ENCODE measurements around the gene BCAT1.
A peak's percentile ranks its signal among the peaks of the same experiment; 100 is the strongest.

Gene BCAT1

DNA sequence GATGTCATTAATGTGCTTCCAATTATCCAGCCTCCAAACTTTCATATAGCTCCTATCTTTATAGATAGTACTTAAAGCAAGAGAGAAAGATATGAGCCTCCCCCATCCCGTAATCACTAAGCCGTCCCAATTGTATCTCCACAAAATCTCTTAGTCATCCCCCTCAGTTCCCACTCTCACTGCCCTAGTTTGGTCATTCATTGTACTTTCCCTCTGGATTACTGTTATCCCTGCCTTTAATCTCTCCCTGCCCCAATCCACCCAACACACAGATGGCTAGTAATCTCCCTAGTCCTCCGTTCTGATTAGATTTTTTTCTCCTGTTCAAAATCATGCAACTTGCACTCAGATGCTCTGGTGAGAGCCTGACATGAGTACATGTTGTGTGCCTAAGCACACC, 5.4 kb upstream of the BCAT1 start:
- no peak for TF ChIP-seq CTCF (IDR thresholded peaks at IDR 0.05; ENCODE audit: low read depth, low read length, poor library complexity, severe bottlenecking)
- TF ChIP-seq EZH2phosphoT487 (IDR thresholded peaks at IDR 0.05; ENCODE audit: borderline replicate concordance, low read length) = no peak
- no peaks in the 10 kb centered on the region for H3K9me2 ChIP-seq (replicated peaks; ENCODE audit: control insufficient read depth, low read length)
- H3K27ac ChIP-seq (ENCODE audit: low read depth, low read length) = no peak overlapping the region
- H3K36me3 ChIP-seq (ENCODE audit: control insufficient read depth, low read length) = no peaks in the 10 kb centered on the region
- H3K9me3 ChIP-seq (ENCODE audit: control insufficient read depth, insufficient read depth, low read length) = no peaks in the 10 kb centered on the region
- peaks cover 5% of the 10 kb centered on the region for H3K79me2 ChIP-seq (ENCODE audit: control insufficient read depth, low read length)
- no peak overlapping the region for H3K4me3 ChIP-seq (ENCODE audit: low read length)
- H3K27me3 ChIP-seq (ENCODE audit: control insufficient read depth, low read length) = no peaks in the 10 kb centered on the region
- no peak overlapping the region for H3K4me2 ChIP-seq (ENCODE audit: low read length)
- peaks cover 20% of the 10 kb centered on the region for H3F3A ChIP-seq (ENCODE audit: control insufficient read depth, insufficient read depth)
- no peaks in the 10 kb centered on the region for H4K20me1 ChIP-seq (ENCODE audit: control insufficient read depth, insufficient read depth, low read depth, low read length)
- H3K4me1 ChIP-seq (ENCODE audit: control insufficient read depth, low read length) = peaks cover 39% of the 10 kb centered on the region

- H3K36me3 ChIP-seq (ENCODE audit: control insufficient read depth, low read length) = peaks cover 15% of the 10 kb centered on the region
- peak overlapping the region; percentile 81 for H3K27ac ChIP-seq (ENCODE audit: low read depth, low read length)
- H3K9me3 ChIP-seq (ENCODE audit: control insufficient read depth, insufficient read depth, low read length) = no peaks in the 10 kb centered on the region
- no peak for TF ChIP-seq EZH2phosphoT487 (IDR thresholded peaks at IDR 0.05; ENCODE audit: borderline replicate concordance, low read length)
- no peak for TF ChIP-seq CTCF (IDR thresholded peaks at IDR 0.05; ENCODE audit: low read depth, low read length, poor library complexity, severe bottlenecking)
- peaks cover 41% of the 10 kb centered on the region for H3K4me1 ChIP-seq (ENCODE audit: control insufficient read depth, low read length)
- peaks cover 24% of the 10 kb centered on the region for H3K79me2 ChIP-seq (ENCODE audit: control insufficient read depth, low read length)
- H3F3A ChIP-seq (ENCODE audit: control insufficient read depth, insufficient read depth) = peaks cover 23% of the 10 kb centered on the region
- H3K9me2 ChIP-seq (replicated peaks; ENCODE audit: control insufficient read depth, low read length) = no peaks in the 10 kb centered on the region
- peak overlapping the region; percentile 89 for H3K4me2 ChIP-seq (ENCODE audit: low read length)
- no peaks in the 10 kb centered on the region for H4K20me1 ChIP-seq (ENCODE audit: control insufficient read depth, insufficient read depth, low read depth, low read length)
- H3K4me3 ChIP-seq (ENCODE audit: low read length) = peak overlapping the region; percentile 74
- no peaks in the 10 kb centered on the region; the same call in 1 of the 2 replicates for H3K27me3 ChIP-seq (ENCODE audit: control insufficient read depth, low read length)
Observed at GRCh38 chr12:24952389-24952788, 3.5 kb upstream of the BCAT1 start.

DNA sequence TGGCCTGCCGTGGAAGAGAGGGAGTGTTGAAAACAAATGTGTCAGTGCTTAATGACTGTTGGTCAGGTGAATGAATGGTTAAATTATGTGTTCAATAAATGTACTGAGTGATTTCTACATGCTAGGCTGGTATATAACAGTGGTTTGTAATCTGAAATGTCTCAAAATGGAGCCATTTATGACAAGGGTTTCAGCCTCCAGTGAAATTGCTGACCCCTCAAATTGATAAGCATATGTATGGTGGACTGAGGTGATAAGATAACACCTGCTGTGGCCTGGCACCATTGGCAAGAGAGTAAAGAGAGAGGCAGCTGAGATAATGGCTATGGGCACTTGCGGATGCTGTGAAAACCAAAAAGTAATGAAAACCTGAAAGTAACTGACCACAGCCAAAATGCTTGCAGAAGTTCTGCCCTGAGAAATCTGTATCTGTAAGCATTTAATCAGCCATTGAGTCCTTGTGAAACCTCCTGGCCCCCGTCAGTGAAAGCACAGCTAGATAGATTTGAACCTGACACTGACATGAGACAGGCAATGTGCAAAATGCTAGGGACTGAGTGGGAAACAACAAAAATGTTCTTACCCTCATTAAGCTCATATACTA, 1.4 kb upstream of the BCAT1 start:
- TF ChIP-seq EZH2phosphoT487 (IDR thresholded peaks at IDR 0.05; ENCODE audit: borderline replicate concordance, low read length) (no peak), CTCF (IDR thresholded peaks at IDR 0.05; ENCODE audit: low read depth, low read length, poor library complexity, severe bottlenecking) (no peak)
- peaks cover 25% of the 10 kb centered on the region for H3F3A ChIP-seq (ENCODE audit: control insufficient read depth, insufficient read depth)
- H3K9me2 ChIP-seq (replicated peaks; ENCODE audit: control insufficient read depth, low read length) = no peaks in the 10 kb centered on the region

More for the DNA sequence above, 1.4 kb upstream of the BCAT1 start:
- H3K4me2 ChIP-seq (ENCODE audit: low read length) = peak overlapping the region; percentile 89
- peak overlapping the region; percentile 98 for H3K4me3 ChIP-seq (ENCODE audit: low read length)
- no peaks in the 10 kb centered on the region for H3K9me3 ChIP-seq (ENCODE audit: control insufficient read depth, insufficient read depth, low read length)
- peaks cover 44% of the 10 kb centered on the region for H3K79me2 ChIP-seq (ENCODE audit: control insufficient read depth, low read length)
- H3K4me1 ChIP-seq (ENCODE audit: control insufficient read depth, low read length) = peaks cover 54% of the 10 kb centered on the region
- H4K20me1 ChIP-seq (ENCODE audit: control insufficient read depth, insufficient read depth, low read depth, low read length) = no peaks in the 10 kb centered on the region; the same call in 1 of the 2 replicates
- no peaks in the 10 kb centered on the region; the same call in 1 of the 2 replicates for H3K27me3 ChIP-seq (ENCODE audit: control insufficient read depth, low read length)
- H3K36me3 ChIP-seq (ENCODE audit: control insufficient read depth, low read length) = peaks cover 34% of the 10 kb centered on the region
- peak overlapping the region; percentile 81 for H3K27ac ChIP-seq (ENCODE audit: low read depth, low read length)

Data from DOHH2 (cell line).